ENCODE data around the gene TDRD6.
A peak's percentile ranks its signal among the peaks of the same experiment; 100 is the strongest.

TDRD6 gene

GRCh38 chr6:46729787-46730326, 42.2 kb downstream of the TDRD6 start:
- DNase-seq (ENCODE audit: low read depth), result no peak
- no peak for TF ChIP-seq CTCF (IDR thresholded peaks at IDR 0.05; ENCODE audit: insufficient read depth, low read depth, low read length, missing control alignments)
- no peak overlapping the region for H3K4me3 ChIP-seq (ENCODE audit: low read length)

- DNase-seq (ENCODE audit: low read depth), result no peak
- TF ChIP-seq CTCF (IDR thresholded peaks at IDR 0.05; ENCODE audit: insufficient read depth, low read depth, low read length, missing control alignments), result no peak
- no peak overlapping the region for H3K4me3 ChIP-seq (ENCODE audit: low read length)
Observed at GRCh38 chr6:46730921-46731461, 43.3 kb downstream of the TDRD6 start.

- H3K4me3 ChIP-seq (ENCODE audit: low read length), result no peak overlapping the region
- TF ChIP-seq CTCF (IDR thresholded peaks at IDR 0.05; ENCODE audit: insufficient read depth, low read depth, low read length, missing control alignments), result no peak
- DNase-seq (ENCODE audit: low read depth), result peak; percentile 55
Observed at GRCh38 chr6:46733341-46733801, 45.7 kb downstream of the TDRD6 start.

- peak; percentile 66 for DNase-seq (ENCODE audit: low read depth)
- H3K4me3 ChIP-seq (ENCODE audit: low read length), result peak within 1 kb of the TSS; percentile 45
Observed at GRCh38 chr6:46734867-46735719, 47.4 kb downstream of the TDRD6 start, which contains the start of gene PLA2G7. Gene PLA2G7, minus strand, starts transcription at chr6:46735375. Its CDS starts 12,484 bp downstream, at chr6:46722891.

GRCh38 chr6:46735720-46736031, 48.0 kb downstream of the TDRD6 start:
- TF ChIP-seq CTCF (IDR thresholded peaks at IDR 0.05; ENCODE audit: insufficient read depth, low read depth, low read length, missing control alignments), result no peak
- peak overlapping the region; percentile 45 for H3K4me3 ChIP-seq (ENCODE audit: low read length)
- no peak for DNase-seq (ENCODE audit: low read depth)

More at GRCh38 chr6:46734867-46735719, 47.4 kb downstream of the TDRD6 start, which contains the start of gene PLA2G7:
- no peak for TF ChIP-seq CTCF (IDR thresholded peaks at IDR 0.05; ENCODE audit: insufficient read depth, low read depth, low read length, missing control alignments)

- H3K4me3 ChIP-seq (ENCODE audit: low read length), result no peak overlapping the region
- peak; percentile 11 for DNase-seq (ENCODE audit: low read depth)
- TF ChIP-seq CTCF (IDR thresholded peaks at IDR 0.05; ENCODE audit: insufficient read depth, low read depth, low read length, missing control alignments), result no peak
Observed at GRCh38 chr6:46736906-46737305, 49.2 kb downstream of the TDRD6 start.

All from epithelial cell of esophagus (primary cell).